IPS-NIHi7 (cell line): ENCODE data around the gene MICAL2.

Experiments
- DNase-seq: peaks from one replicate; pipeline ENCODE4 v3.0.0; 2012; ENCODE audit warnings: mixed read lengths; ENCODE audit errors: extremely low spot score

MICAL2 gene

GRCh38 chr11:12209096-12209495 is 98.7 kb downstream of the MICAL2 start:
- no peak for DNase-seq

GRCh38 chr11:12210200-12210599 is 99.8 kb downstream of the MICAL2 start:
- no peak for DNase-seq

GRCh38 chr11:12211331-12212065 is 101.1 kb downstream of the MICAL2 start:
- DNase-seq: no peak

GRCh38 chr11:12212174-12212820 is 101.9 kb downstream of the MICAL2 start:
- DNase-seq: no peak

GRCh38 chr11:12212821-12213185 is 102.4 kb downstream of the MICAL2 start:
- DNase-seq: no peak

- no peak for DNase-seq
Observed at GRCh38 chr11:12213883-12214282, 103.5 kb downstream of the MICAL2 start.

GRCh38 chr11:12214751-12215150 is 104.4 kb downstream of the MICAL2 start:
- no peak for DNase-seq

GRCh38 chr11:12215181-12215593 is 104.8 kb downstream of the MICAL2 start:
- DNase-seq: no peak

- no peak for DNase-seq
Observed at GRCh38 chr11:12216041-12216451, 105.7 kb downstream of the MICAL2 start.

GRCh38 chr11:12216671-12217374 is 106.4 kb downstream of the MICAL2 start:
- DNase-seq: no peak

- DNase-seq: no peak
Observed at GRCh38 chr11:12217879-12218278, 107.5 kb downstream of the MICAL2 start.

- DNase-seq: no peak
Observed at GRCh38 chr11:12218909-12219308, 108.5 kb downstream of the MICAL2 start.

GRCh38 chr11:12219757-12220156 is 109.4 kb downstream of the MICAL2 start:
- DNase-seq: no peak

- no peak for DNase-seq
Observed at GRCh38 chr11:12220305-12220704, 109.9 kb downstream of the MICAL2 start.

- no peak for DNase-seq
Observed at GRCh38 chr11:12221051-12221535, 110.7 kb downstream of the MICAL2 start.

- no peak for DNase-seq
Observed at GRCh38 chr11:12222055-12222792, 111.8 kb downstream of the MICAL2 start.

- no peak for DNase-seq
Observed at GRCh38 chr11:12223771-12224536, 113.6 kb downstream of the MICAL2 start.

- no peak for DNase-seq
Observed at GRCh38 chr11:12224537-12224893, 114.1 kb downstream of the MICAL2 start.

- no peak for DNase-seq
Observed at GRCh38 chr11:12225046-12225739, 114.8 kb downstream of the MICAL2 start.

GRCh38 chr11:12226093-12226492 is 115.7 kb downstream of the MICAL2 start:
- DNase-seq: no peak
